Liver (tissue), 10 donors: ENCODE measurements around the gene DENND6A. TPM values are rescaled to one million over a fixed set of nuclear protein-coding genes. Genes with fewer than 3 reads are reported as not detected.

Experiments
- DNase-seq: peaks from one replicate; pipeline ENCODE4 v3.0.0-alpha.2; 2017; ENCODE audit warnings: low spot score
- H3K27ac ChIP-seq, 2 donors: one replicate each; pipeline ENCODE4 v1.7.0; 2013; ENCODE audit warnings: inconsistent platforms in 2 of 2, low read length in 2 of 2, control low read depth in 1 of 2, low read depth in 1 of 2, mild to moderate bottlenecking in 1 of 2
- H3K27me3 ChIP-seq, 4 donors: one replicate each; pipeline versions ENCODE4 v1.6.1 to v1.7.0; 2013; ENCODE audit warnings: low read length in 3 of 4, inconsistent platforms in 1 of 4, mild to moderate bottlenecking in 1 of 4, moderate library complexity in 1 of 4; ENCODE audit not compliant: control insufficient read depth in 4 of 4, insufficient read depth in 4 of 4
- H3K36me3 ChIP-seq, 4 donors: one replicate each; pipeline versions ENCODE4 v1.6.1 to v1.7.0; 2013; ENCODE audit warnings: low read length in 3 of 4, mild to moderate bottlenecking in 3 of 4, low read depth in 1 of 4, moderate library complexity in 1 of 4; ENCODE audit not compliant: control insufficient read depth in 4 of 4, insufficient read depth in 3 of 4
- H3K4me1 ChIP-seq, 4 donors: one replicate each; pipeline versions ENCODE4 v1.6.1 to v1.7.0; 2013; ENCODE audit warnings: low read length in 3 of 4, mild to moderate bottlenecking in 3 of 4, moderate library complexity in 1 of 4; ENCODE audit not compliant: control insufficient read depth in 4 of 4, insufficient read depth in 4 of 4
- H3K4me3 ChIP-seq, 3 donors: one replicate each; pipeline versions ENCODE4 v1.6.1 to v1.7.0; 2013; ENCODE audit warnings: low read length in 3 of 3, control low read depth in 1 of 3, low read depth in 1 of 3, mild to moderate bottlenecking in 1 of 3
- H3K9ac ChIP-seq, 2 donors: one replicate each; pipeline ENCODE4 v1.7.0; 2013; ENCODE audit warnings: low read length in 2 of 2, mild to moderate bottlenecking in 2 of 2, moderate library complexity in 2 of 2, control low read depth in 1 of 2, low read depth in 1 of 2
- H3K9me3 ChIP-seq, 4 donors: one replicate each; pipeline versions ENCODE4 v1.6.1 to v1.7.0; 2013; ENCODE audit warnings: low read length in 3 of 4; ENCODE audit not compliant: control insufficient read depth in 4 of 4
- FOXA1 ChIP-seq: IDR thresholded peaks from 2 replicates; pipeline ENCODE4 v1.6.1; 2016; ENCODE audit warnings: antibody characterized with exemption
- FOXA2 ChIP-seq: IDR thresholded peaks from 2 replicates; pipeline ENCODE4 v1.6.1; 2016; ENCODE audit warnings: antibody characterized with exemption
- GABPA ChIP-seq, 2 donors: IDR thresholded peaks in 1 of 2; conservative IDR thresholded peaks in 1 of 2; 2 replicates each; pipeline ENCODE4 v1.6.1; 2016; ENCODE audit warnings: antibody characterized with exemption in 2 of 2, mild to moderate bottlenecking in 1 of 2, moderate library complexity in 1 of 2
- HNF4G ChIP-seq: IDR thresholded peaks from 2 replicates; pipeline ENCODE4 v1.6.1; 2016; ENCODE audit warnings: antibody characterized with exemption
- JUND ChIP-seq, 2 donors: IDR thresholded peaks; 2 replicates each; pipeline ENCODE4 v1.6.1; 2016; ENCODE audit warnings: antibody characterized with exemption in 2 of 2
- NR2F2 ChIP-seq: IDR thresholded peaks from 2 replicates; pipeline ENCODE4 v1.6.1; 2016; ENCODE audit warnings: antibody characterized with exemption
- RAD21 ChIP-seq, 2 donors: IDR thresholded peaks; 2 replicates each; pipeline ENCODE4 v1.6.1; 2016; ENCODE audit warnings: antibody characterized with exemption in 2 of 2, mild to moderate bottlenecking in 2 of 2
- RXRA ChIP-seq, 2 donors: IDR thresholded peaks; 2 replicates each; pipeline ENCODE4 v1.6.1; 2017 to 2018; ENCODE audit warnings: antibody characterized with exemption in 2 of 2, mild to moderate bottlenecking in 1 of 2
- SP1 ChIP-seq: IDR thresholded peaks from 2 replicates; pipeline ENCODE4 v1.6.1; 2018; ENCODE audit warnings: antibody characterized with exemption, mild to moderate bottlenecking
- TAF1 ChIP-seq: conservative IDR thresholded peaks from 2 replicates; pipeline ENCODE4 v1.6.1; 2016; ENCODE audit warnings: antibody characterized with exemption, mild to moderate bottlenecking
- YY1 ChIP-seq: IDR thresholded peaks from 2 replicates; pipeline ENCODE4 v1.6.1; 2016; ENCODE audit warnings: antibody characterized with exemption, mild to moderate bottlenecking
- WGBS: extraction: QIAGEN DNeasy Blood & Tissue Kit; methylation state at CpG from one replicate; pipeline ENCODE4 v1.1.7; 2013; 5-methylcytosine and 5-hydroxymethylcytosine counted together
- polyA plus RNA-seq, 2 donors: library from polyadenylated mRNA; stranded (reverse) in 1 of 2; unstranded in 1 of 2; fragments of 200-250 nt in 1 of 2; fragments of >200 nt in 1 of 2; fragmentation: Nextera tagmentation in 1 of 2; extraction: Ambion mirVana in 1 of 2; gene quantifications; one replicate each; pipeline versions ENCODE4 v1.2.1 to v1.2.3, GENCODE V29; 2013 to 2015
- small RNA-seq: library from RNA; depleted of rRNA; stranded (forward); fragments of <200 nt; gene quantifications from one replicate; pipeline ENCODE3, GENCODE V24; 2014
- total RNA-seq, 2 donors: library from RNA; depleted of rRNA; stranded (reverse); fragments of >200 nt; gene quantifications; one replicate each; pipeline ENCODE4 v1.2.3, GENCODE V29; 2014
- TF ChIP-seq, protein P1 (sequence below): IDR thresholded peaks from 2 replicates; pipeline ENCODE4 v1.6.1; 2016; ENCODE audit warnings: antibody characterized with exemption
- TF ChIP-seq, protein P2 (sequence below): IDR thresholded peaks from 2 replicates; pipeline ENCODE4 v1.6.1; 2016; ENCODE audit warnings: antibody characterized with exemption, mild to moderate bottlenecking
- TF ChIP-seq, protein P3 (sequence below): IDR thresholded peaks from 2 replicates; pipeline ENCODE4 v1.6.1; 2016; ENCODE audit warnings: antibody characterized with exemption
- TF ChIP-seq, protein P4 (sequence below): fragments of 150-350 bp; IDR thresholded peaks from 2 replicates; pipeline ENCODE4 v1.5.1; 2017; ENCODE audit warnings: improper control_type of control experiment, low read depth, low read length; ENCODE audit not compliant: missing input control
- donor health status: healthy.
- donor health status: healthy.
- donor health status: healthy.
- donor health status: healthy.
- donor health status: healthy.

DENND6A gene
- total and polyA plus RNA-seq, 4 donors, result 3.1 to 12.2 (median 8.1) TPM

DNA sequence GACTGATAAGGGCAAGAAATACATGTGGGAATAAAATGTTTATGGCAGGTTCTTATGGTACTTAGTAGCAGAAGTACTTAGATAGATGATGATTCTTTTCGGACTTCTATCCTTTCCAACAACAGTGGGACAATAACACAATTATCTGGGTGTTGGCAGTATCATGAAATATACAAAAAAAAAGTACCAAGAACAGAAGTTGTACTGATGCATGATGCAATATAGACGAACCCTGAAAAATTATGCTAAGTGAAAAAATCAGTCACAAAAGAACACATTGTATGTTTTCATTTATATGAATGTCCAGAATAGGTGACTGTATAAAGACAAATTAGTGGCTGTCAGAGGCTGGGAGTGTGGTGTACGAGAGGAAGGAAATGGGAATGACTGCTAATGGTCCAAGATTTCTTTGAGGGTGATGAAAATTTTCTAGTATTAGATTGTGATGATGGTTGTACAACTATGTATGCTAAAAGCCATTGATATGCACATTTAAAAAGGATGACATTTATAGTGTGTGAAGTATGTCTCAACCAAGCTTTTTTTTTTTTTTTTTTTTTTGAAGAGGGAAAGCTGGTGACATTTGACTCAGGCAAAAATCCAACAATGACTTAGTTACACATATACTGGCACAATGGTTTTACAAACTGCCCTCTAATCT is 116.8 kb downstream of the DENND6A start:
- TF ChIP-seq FOXA1 (no peak), RXRA (IDR thresholded peaks at IDR 0.05) (no peak), NR2F2 (no peak), SP1 (no peak), GABPA (IDR thresholded peaks at IDR 0.05 in 1 of 2, conservative IDR thresholded peaks at IDR 0.05 in 1 of 2) (no peak), HNF4G (no peak), YY1 (no peak), FOXA2 (no peak), JUND (IDR thresholded peaks at IDR 0.05) (no peak), TAF1 (no peak), RAD21 (IDR thresholded peaks at IDR 0.05) (no peak)
- TF ChIP-seq, protein P1, sequence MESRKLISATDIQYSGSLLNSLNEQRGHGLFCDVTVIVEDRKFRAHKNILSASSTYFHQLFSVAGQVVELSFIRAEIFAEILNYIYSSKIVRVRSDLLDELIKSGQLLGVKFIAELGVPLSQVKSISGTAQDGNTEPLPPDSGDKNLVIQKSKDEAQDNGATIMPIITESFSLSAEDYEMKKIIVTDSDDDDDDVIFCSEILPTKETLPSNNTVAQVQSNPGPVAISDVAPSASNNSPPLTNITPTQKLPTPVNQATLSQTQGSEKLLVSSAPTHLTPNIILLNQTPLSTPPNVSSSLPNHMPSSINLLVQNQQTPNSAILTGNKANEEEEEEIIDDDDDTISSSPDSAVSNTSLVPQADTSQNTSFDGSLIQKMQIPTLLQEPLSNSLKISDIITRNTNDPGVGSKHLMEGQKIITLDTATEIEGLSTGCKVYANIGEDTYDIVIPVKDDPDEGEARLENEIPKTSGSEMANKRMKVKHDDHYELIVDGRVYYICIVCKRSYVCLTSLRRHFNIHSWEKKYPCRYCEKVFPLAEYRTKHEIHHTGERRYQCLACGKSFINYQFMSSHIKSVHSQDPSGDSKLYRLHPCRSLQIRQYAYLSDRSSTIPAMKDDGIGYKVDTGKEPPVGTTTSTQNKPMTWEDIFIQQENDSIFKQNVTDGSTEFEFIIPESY, result no peak
- TF ChIP-seq, protein P2, sequence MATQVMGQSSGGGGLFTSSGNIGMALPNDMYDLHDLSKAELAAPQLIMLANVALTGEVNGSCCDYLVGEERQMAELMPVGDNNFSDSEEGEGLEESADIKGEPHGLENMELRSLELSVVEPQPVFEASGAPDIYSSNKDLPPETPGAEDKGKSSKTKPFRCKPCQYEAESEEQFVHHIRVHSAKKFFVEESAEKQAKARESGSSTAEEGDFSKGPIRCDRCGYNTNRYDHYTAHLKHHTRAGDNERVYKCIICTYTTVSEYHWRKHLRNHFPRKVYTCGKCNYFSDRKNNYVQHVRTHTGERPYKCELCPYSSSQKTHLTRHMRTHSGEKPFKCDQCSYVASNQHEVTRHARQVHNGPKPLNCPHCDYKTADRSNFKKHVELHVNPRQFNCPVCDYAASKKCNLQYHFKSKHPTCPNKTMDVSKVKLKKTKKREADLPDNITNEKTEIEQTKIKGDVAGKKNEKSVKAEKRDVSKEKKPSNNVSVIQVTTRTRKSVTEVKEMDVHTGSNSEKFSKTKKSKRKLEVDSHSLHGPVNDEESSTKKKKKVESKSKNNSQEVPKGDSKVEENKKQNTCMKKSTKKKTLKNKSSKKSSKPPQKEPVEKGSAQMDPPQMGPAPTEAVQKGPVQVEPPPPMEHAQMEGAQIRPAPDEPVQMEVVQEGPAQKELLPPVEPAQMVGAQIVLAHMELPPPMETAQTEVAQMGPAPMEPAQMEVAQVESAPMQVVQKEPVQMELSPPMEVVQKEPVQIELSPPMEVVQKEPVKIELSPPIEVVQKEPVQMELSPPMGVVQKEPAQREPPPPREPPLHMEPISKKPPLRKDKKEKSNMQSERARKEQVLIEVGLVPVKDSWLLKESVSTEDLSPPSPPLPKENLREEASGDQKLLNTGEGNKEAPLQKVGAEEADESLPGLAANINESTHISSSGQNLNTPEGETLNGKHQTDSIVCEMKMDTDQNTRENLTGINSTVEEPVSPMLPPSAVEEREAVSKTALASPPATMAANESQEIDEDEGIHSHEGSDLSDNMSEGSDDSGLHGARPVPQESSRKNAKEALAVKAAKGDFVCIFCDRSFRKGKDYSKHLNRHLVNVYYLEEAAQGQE, result no peak
- TF ChIP-seq, protein P3, sequence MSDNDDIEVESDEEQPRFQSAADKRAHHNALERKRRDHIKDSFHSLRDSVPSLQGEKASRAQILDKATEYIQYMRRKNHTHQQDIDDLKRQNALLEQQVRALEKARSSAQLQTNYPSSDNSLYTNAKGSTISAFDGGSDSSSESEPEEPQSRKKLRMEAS, result no peak
- TF ChIP-seq, protein P4, sequence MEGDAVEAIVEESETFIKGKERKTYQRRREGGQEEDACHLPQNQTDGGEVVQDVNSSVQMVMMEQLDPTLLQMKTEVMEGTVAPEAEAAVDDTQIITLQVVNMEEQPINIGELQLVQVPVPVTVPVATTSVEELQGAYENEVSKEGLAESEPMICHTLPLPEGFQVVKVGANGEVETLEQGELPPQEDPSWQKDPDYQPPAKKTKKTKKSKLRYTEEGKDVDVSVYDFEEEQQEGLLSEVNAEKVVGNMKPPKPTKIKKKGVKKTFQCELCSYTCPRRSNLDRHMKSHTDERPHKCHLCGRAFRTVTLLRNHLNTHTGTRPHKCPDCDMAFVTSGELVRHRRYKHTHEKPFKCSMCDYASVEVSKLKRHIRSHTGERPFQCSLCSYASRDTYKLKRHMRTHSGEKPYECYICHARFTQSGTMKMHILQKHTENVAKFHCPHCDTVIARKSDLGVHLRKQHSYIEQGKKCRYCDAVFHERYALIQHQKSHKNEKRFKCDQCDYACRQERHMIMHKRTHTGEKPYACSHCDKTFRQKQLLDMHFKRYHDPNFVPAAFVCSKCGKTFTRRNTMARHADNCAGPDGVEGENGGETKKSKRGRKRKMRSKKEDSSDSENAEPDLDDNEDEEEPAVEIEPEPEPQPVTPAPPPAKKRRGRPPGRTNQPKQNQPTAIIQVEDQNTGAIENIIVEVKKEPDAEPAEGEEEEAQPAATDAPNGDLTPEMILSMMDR, result no peak
- H3K27ac ChIP-seq, result no peak overlapping the region
- H3K9me3 ChIP-seq, result no peaks in the 10 kb centered on the region
- peaks cover 15 to 59% (median 39%) of the 10 kb centered on the region in 4 donors for H3K36me3 ChIP-seq
- no peak overlapping the region for H3K4me3 ChIP-seq
- H3K27me3 ChIP-seq, result no peaks in the 10 kb centered on the region
- DNase-seq, result no peak
- H3K9ac ChIP-seq, result no peak overlapping the region
- peaks cover 0 to 1% (median 0%) of the 10 kb centered on the region in 4 donors for H3K4me1 ChIP-seq
- 85% methylated on average over 3 of the region's 3 CpGs for WGBS

Small RNAs within 50 kb of the gene (small RNA-seq; reads per million reads assigned to genes)
- gene RNU6ATAC26P, result not detected

Other genes starting within 250 kb of the DENND6A start
- under 1 TPM; 0.05 to 0.08 TPM for gene DNAH12, start 148.7 kb downstream of the DENND6A start, total RNA-seq
- gene DNAH12, start 148.7 kb downstream of the DENND6A start, polyA plus RNA-seq, result under 1 TPM in 1 of 2 donors, not detected in 1; 0.08 TPM
- gene PDE12, start 136.8 kb downstream of the DENND6A start, total RNA-seq, result 10 to 100 TPM; 13.1 to 17.8 TPM
- 1 to 10 TPM; 4.8 to 9.9 TPM for gene PDE12, start 136.8 kb downstream of the DENND6A start, polyA plus RNA-seq
- 10 to 100 TPM; 90.0 to 93.2 TPM for gene ARF4, start 95.7 kb downstream of the DENND6A start, total RNA-seq
- gene ARF4, start 95.7 kb downstream of the DENND6A start, polyA plus RNA-seq, result 100 to 1,000 TPM; 119 to 143 TPM
- gene SLMAP, start 63.2 kb upstream of the DENND6A start, total RNA-seq, result 10 to 100 TPM; 27.3 to 37.8 TPM
- gene SLMAP, start 63.2 kb upstream of the DENND6A start, polyA plus RNA-seq, result 10 to 100 TPM; 10.2 to 11.5 TPM